Stomach (tissue), 9 donors: ENCODE data around the gene ARAP3. TPM values are rescaled to one million over a fixed set of nuclear protein-coding genes. Genes with fewer than 3 reads are reported as not detected.

ENCODE experiments used
- DNase-seq, 2 donors: peaks; one replicate each; pipeline versions ENCODE4 v3.0.0 to v3.0.0-alpha.2; 2013 to 2019
- H3K27ac ChIP-seq, 5 donors: fragments of 200-600 bp in 4 of 5; sonication (generic) in 4 of 5; one replicate each; pipeline ENCODE4 v1.5.1; 2013 to 2019; ENCODE audit warnings: mild to moderate bottlenecking in 1 of 5, moderate library complexity in 1 of 5
- H3K27me3 ChIP-seq, 3 donors: fragments of 200-600 bp; sonication (generic); one replicate each; pipeline ENCODE4 v1.5.1; 2017 to 2019; ENCODE audit warnings: mixed run types in 1 of 3
- H3K36me3 ChIP-seq, 4 donors: fragments of 200-600 bp; sonication (generic); 1 replicate in 3 of 4; 2 replicates in 1 of 4; pipeline ENCODE4 v1.5.1; 2016 to 2019
- H3K4me1 ChIP-seq, 4 donors: fragments of 200-600 bp; sonication (generic); one replicate each; pipeline ENCODE4 v1.5.1; 2016 to 2019
- H3K4me3 ChIP-seq, 4 donors: fragments of 200-600 bp; sonication (generic) in 3 of 4; one replicate each; pipeline ENCODE4 v1.5.1; 2016 to 2019; ENCODE audit warnings: mild to moderate bottlenecking in 1 of 4
- H3K9me3 ChIP-seq, 4 donors: fragments of 200-600 bp; sonication (generic); one replicate each; pipeline ENCODE4 v1.5.1; 2016 to 2019
- EP300 ChIP-seq: sonication (generic); formaldehyde crosslinking; IDR thresholded peaks from one replicate; pipeline ENCODE4 v1.6.1; 2017; ENCODE audit warnings: antibody characterized with exemption
- POLR2A ChIP-seq, 4 donors: fragments of 450-650 bp; IDR thresholded peaks; one replicate each; pipeline ENCODE4 v1.6.1; 2016; ENCODE audit warnings: antibody characterized with exemption in 4 of 4, control low read depth in 2 of 4, mild to moderate bottlenecking in 1 of 4, moderate library complexity in 1 of 4
- POLR2AphosphoS5 ChIP-seq, 3 donors: sonication (generic); formaldehyde crosslinking; IDR thresholded peaks; one replicate each; pipeline ENCODE4 v1.6.1; 2016; ENCODE audit warnings: antibody characterized with exemption in 3 of 3
- WGBS, 5 donors: extraction: QIAGEN DNeasy Blood & Tissue Kit in 3 of 5; methylation state at CpG; one replicate each; pipeline versions ENCODE4 v1.1.5 to v1.1.7; 2013 to 2018; 5-methylcytosine and 5-hydroxymethylcytosine counted together
- intact Hi-C: fragments of 100-400 bp; cut with DNase I; formaldehyde crosslinking; loops from one replicate; pipeline ENCODE4 v1.15.1; 2023; ENCODE audit warnings: low total_unique reads
- polyA plus RNA-seq, 3 donors: library from polyadenylated mRNA; stranded (reverse); fragments of 200-250 nt; gene quantifications; one replicate each; pipeline ENCODE4 v1.2.3, GENCODE V29; 2013
- total RNA-seq, 5 donors: library from RNA; depleted of rRNA; stranded (reverse); fragments of >200 nt; gene quantifications; one replicate each; pipeline versions ENCODE4 v1.1.0 to v1.2.3, GENCODE V29; 2014 to 2016
- TF ChIP-seq, protein P1 (sequence below), 7 experiments: fragments of 450-650 bp in 4 of 7; fragments of 200-600 bp in 3 of 7; sonication (generic) in 3 of 7; IDR thresholded peaks; one replicate each; pipeline ENCODE4 v1.5.1; 2016 to 2019; ENCODE audit warnings: antibody characterized with exemption in 7 of 7, control low read depth in 2 of 7, mild to moderate bottlenecking in 1 of 7
- donor health status: healthy with polysubstance abuse.
- donor health status: Bipolar disorder and iron deficiency.
- donor health status: healthy.

Gene ARAP3
- total and polyA plus RNA-seq, 8 donors, result 2.3 to 11.9 (median 5.6) TPM

- no peak for TF ChIP-seq POLR2A (IDR thresholded peaks at IDR 0.05)
- TF ChIP-seq, protein P1, sequence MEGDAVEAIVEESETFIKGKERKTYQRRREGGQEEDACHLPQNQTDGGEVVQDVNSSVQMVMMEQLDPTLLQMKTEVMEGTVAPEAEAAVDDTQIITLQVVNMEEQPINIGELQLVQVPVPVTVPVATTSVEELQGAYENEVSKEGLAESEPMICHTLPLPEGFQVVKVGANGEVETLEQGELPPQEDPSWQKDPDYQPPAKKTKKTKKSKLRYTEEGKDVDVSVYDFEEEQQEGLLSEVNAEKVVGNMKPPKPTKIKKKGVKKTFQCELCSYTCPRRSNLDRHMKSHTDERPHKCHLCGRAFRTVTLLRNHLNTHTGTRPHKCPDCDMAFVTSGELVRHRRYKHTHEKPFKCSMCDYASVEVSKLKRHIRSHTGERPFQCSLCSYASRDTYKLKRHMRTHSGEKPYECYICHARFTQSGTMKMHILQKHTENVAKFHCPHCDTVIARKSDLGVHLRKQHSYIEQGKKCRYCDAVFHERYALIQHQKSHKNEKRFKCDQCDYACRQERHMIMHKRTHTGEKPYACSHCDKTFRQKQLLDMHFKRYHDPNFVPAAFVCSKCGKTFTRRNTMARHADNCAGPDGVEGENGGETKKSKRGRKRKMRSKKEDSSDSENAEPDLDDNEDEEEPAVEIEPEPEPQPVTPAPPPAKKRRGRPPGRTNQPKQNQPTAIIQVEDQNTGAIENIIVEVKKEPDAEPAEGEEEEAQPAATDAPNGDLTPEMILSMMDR (IDR thresholded peaks at IDR 0.05), result no peak
- no peak for TF ChIP-seq EP300
- no peak for TF ChIP-seq POLR2AphosphoS5 (IDR thresholded peaks at IDR 0.05)
- Histone ChIP-seq H3K27me3 (peaks cover 0 to 10% (median 0%) of the 10 kb centered on the region in 3 donors), H3K36me3 (peaks cover 0 to 26% (median 19%) of the 10 kb centered on the region in 4 donors), H3K4me1 (peaks cover 19 to 48% (median 37%) of the 10 kb centered on the region in 4 donors), H3K27ac (peak overlapping the region in 3 of 5 donors; percentile 82 to 87 (median 86)), H3K9me3 (no peaks in the 10 kb centered on the region), H3K4me3 (peak overlapping the region; percentile 74 to 90 (median 82))
- intact Hi-C loops, result no loop called here
- 4 to 9% (median 5%) methylated on average over 28 to 40 of the region's 40 CpGs for WGBS, 5 donors
- DNase-seq, result peak; percentile 62 to 84
Observed at GRCh38 chr5:141637767-141638419, 44.1 kb downstream of the ARAP3 start.

DNA sequence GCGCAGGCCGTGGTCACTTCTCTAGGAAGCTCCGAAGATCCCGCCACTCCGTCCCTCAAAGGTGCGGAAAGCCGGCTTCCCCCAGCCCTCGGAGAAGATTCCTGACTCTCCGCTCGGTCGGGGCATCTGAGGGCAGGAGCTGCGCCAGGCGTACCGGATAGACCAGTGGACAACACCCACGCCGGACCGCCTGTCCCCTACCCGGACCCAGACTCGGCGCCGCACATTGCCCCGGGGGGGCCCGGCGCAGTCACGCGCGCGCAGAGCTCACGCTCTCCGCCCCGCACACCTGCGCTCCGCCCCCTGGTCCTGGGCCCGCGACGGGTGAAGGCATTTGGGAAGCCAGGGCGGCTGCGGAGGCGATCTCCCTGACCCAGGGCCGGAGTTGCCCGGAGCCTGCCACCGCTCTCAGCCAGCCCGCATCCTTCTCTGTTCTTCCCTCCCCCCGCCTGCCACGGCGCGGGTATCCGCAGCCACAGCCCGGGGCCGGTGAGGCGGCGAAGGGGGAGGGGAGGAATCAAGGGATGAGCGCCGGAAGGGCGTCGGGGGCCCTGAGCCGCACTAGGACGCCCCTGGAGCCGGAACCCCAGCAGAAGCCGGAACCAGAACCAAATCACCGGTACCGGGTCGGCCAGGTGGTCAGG, 44.8 kb downstream of the ARAP3 start:
- intact Hi-C loops, result no loop called here
- DNase-seq, result peak; percentile 37 to 61
- Histone ChIP-seq H3K4me3 (peak overlapping the region; percentile 74 to 90 (median 82)), H3K36me3 (peaks cover 0 to 25% (median 18%) of the 10 kb centered on the region in 4 donors), H3K27me3 (peaks cover 0 to 10% (median 0%) of the 10 kb centered on the region in 3 donors), H3K27ac (peak overlapping the region; percentile 42 to 87 (median 86)), H3K9me3 (no peaks in the 10 kb centered on the region), H3K4me1 (peaks cover 19 to 54% (median 41%) of the 10 kb centered on the region in 4 donors)
- TF ChIP-seq POLR2AphosphoS5 (IDR thresholded peaks at IDR 0.05) (no peak), POLR2A (IDR thresholded peaks at IDR 0.05) (no peak)
- 0 to 2% (median 1%) methylated on average over 42 to 63 of the region's 63 CpGs for WGBS, 5 donors

DNA sequence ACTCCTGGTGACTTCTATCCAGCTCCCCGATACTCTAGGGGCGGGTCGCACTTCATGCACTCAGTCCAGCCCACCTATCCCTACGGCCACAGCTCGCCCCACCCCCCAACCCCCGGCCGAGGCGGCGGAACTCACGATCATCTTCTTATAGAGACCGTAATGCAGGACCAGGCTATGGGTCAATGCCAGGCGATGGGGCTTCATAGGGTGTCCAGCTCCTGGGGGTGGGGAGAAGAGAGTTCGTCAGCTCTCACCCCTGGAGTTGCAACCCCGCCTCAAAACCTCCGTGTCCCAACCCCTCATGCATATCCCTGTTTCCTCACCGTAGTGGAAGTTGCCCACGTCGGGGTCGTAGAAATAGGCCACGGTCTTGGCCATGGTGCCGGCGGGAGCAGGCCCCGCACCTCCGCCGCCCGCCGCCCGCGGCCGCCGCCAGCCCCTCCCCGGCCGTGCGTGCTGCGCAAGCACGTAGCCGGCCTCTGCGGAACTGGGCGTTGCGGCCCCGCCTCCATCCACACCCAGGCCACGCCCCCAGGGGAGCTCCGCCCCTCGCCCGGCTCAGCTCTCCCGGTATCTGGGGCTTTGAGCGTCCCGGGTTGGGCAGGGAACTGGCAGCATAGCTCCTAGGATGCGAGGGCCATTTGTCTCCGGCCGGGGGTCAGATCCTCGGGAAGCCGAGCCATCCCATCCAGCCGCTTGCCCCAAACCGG, 45.5 kb downstream of the ARAP3 start, which contains the start of the genes HDAC3 and RELL2:
Gene HDAC3 (minus strand): TSS at position 437 of the 710 bp plus-strand sequence. CDS start 59 bp downstream, at position 378.
Gene RELL2 (plus strand): TSS at position 585 of the 710 bp plus-strand sequence. CDS start 1,229 bp downstream, outside the sequence.
- Histone ChIP-seq H3K4me1 (peaks cover 19 to 56% (median 44%) of the 10 kb centered on the region in 4 donors), H3K9me3 (no peaks in the 10 kb centered on the region), H3K27ac (peak within 1 kb of the TSS; percentile 81 to 87 (median 86)), H3K27me3 (peaks cover 0 to 10% (median 0%) of the 10 kb centered on the region in 3 donors), H3K4me3 (peak within 1 kb of the TSS; percentile 74 to 90 (median 82)), H3K36me3 (peaks cover 0 to 20% (median 19%) of the 10 kb centered on the region in 4 donors)
- intact Hi-C loops, result no loop called here
- no peak for TF ChIP-seq EP300
- peak in 2 of 3 donors; percentile 77 to 88 for TF ChIP-seq POLR2AphosphoS5 (IDR thresholded peaks at IDR 0.05)
- TF ChIP-seq, protein P1 (IDR thresholded peaks at IDR 0.05), result no peak
- TF ChIP-seq POLR2A (IDR thresholded peaks at IDR 0.05), result peak in 1 of 4 donors; percentile 6
- peak; percentile 96 to 98 for DNase-seq
- 0 to 2% (median 0%) methylated on average over 13 to 55 of the region's 55 CpGs for WGBS, 5 donors

DNA sequence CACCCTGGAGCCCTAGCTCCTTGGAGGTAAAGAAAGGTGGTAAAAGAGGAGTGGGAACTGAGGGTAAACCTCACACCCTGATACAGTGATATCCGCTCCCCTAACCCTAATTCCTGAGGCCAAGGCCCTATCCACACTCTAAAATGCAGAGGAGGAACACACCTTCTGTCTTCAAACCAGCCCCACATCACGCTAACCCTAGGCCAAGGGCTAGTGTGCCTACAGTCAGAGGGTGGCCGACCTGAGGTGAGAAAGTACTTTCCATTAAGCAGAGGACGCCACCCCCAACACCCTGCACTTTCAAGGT, 46.0 kb downstream of the ARAP3 start:
- Histone ChIP-seq H3K9me3 (no peaks in the 10 kb centered on the region), H3K27ac (peak overlapping the region; percentile 81 to 87 (median 86)), H3K4me1 (peaks cover 19 to 56% (median 44%) of the 10 kb centered on the region in 4 donors), H3K27me3 (peaks cover 0 to 10% (median 0%) of the 10 kb centered on the region in 3 donors), H3K36me3 (peaks cover 0 to 16% (median 14%) of the 10 kb centered on the region in 4 donors), H3K4me3 (peak overlapping the region; percentile 74 to 90 (median 82))
- TF ChIP-seq, protein P1 (IDR thresholded peaks at IDR 0.05), result no peak
- TF ChIP-seq EP300, result no peak
- TF ChIP-seq POLR2A (IDR thresholded peaks at IDR 0.05), result no peak
- no peak for TF ChIP-seq POLR2AphosphoS5 (IDR thresholded peaks at IDR 0.05)
- DNase-seq, result no peak
- WGBS, 5 donors, result 4 to 7% (median 4%) methylated on average over 4 of the region's 4 CpGs
- intact Hi-C loops, result no loop called here
